GM23338 (cell line): ENCODE data around the gene SCAPER. TPM values are rescaled to one million over a fixed set of nuclear protein-coding genes. Genes with fewer than 3 reads are reported as not detected.

Experiments used
- ATAC-seq: fragments of 200-7000 bp; cut with Tn5 transposase; 3 replicates; pipeline ENCODE4 v1.9.1; 2020
- DNase-seq: peaks from one replicate; pipeline ENCODE4 v3.0.0-alpha.2; 2015; ENCODE audit warnings: low spot score
- H2AFZ ChIP-seq: fragments of 200-600 bp; sonication (generic); 2 replicates; pipeline ENCODE4 v1.8.0; 2016; ENCODE audit warnings: antibody characterized with exemption, mild to moderate bottlenecking, moderate library complexity
- H3F3A ChIP-seq: fragments of 200-600 bp; sonication (generic); replicated peaks from 2 replicates; pipeline ENCODE4 v1.8.0; 2017; ENCODE audit warnings: antibody characterized with exemption, mixed run types, low read depth
- H3K27ac ChIP-seq: fragments of 200-600 bp; sonication (generic); 2 replicates; pipeline ENCODE4 v1.6.1; 2016; ENCODE audit warnings: low read depth
- H3K27me3 ChIP-seq: fragments of 200-600 bp; sonication (generic); 2 replicates; pipeline ENCODE4 v1.8.0; 2016; ENCODE audit warnings: mild to moderate bottlenecking, mixed run types, moderate library complexity; ENCODE audit not compliant: insufficient read depth
- H3K36me3 ChIP-seq: fragments of 200-600 bp; sonication (generic); 2 replicates; pipeline ENCODE4 v1.8.0; 2016; ENCODE audit warnings: mild to moderate bottlenecking; ENCODE audit not compliant: insufficient read depth
- H3K4me1 ChIP-seq: fragments of 200-600 bp; sonication (generic); 2 replicates; pipeline ENCODE4 v1.8.0; 2016; ENCODE audit warnings: mild to moderate bottlenecking, moderate library complexity; ENCODE audit not compliant: insufficient read depth
- H3K4me2 ChIP-seq: fragments of 200-600 bp; sonication (generic); 2 replicates; pipeline ENCODE4 v1.7.1; 2017; ENCODE audit warnings: mixed run types
- H3K4me3 ChIP-seq: fragments of 200-600 bp; sonication (generic); 2 replicates; pipeline ENCODE4 v1.6.1; 2016; ENCODE audit warnings: mixed run types
- H3K79me2 ChIP-seq: fragments of 200-600 bp; sonication (generic); replicated peaks from 2 replicates; pipeline ENCODE4 v1.8.0; 2017; ENCODE audit warnings: mild to moderate bottlenecking; ENCODE audit not compliant: insufficient read depth
- H3K9me2 ChIP-seq: fragments of 200-600 bp; sonication (generic); 2 replicates; pipeline ENCODE4 v1.8.0; 2017; ENCODE audit not compliant: insufficient read depth
- H4K20me1 ChIP-seq: fragments of 200-600 bp; sonication (generic); replicated peaks from 2 replicates; pipeline ENCODE4 v1.8.0; 2017; ENCODE audit warnings: mild to moderate bottlenecking; ENCODE audit not compliant: insufficient read depth
- H3K27ac Mint-ChIP-seq: 2 replicates; pipeline ENCODE4 v1.8.0; 2020; ENCODE audit warnings: inconsistent platforms, mild to moderate bottlenecking, moderate library complexity, mixed read lengths
- H3K27me3 Mint-ChIP-seq: 3 replicates; pipeline ENCODE4 v1.8.0; 2022; ENCODE audit warnings: low read depth, mild to moderate bottlenecking, moderate library complexity, mixed read lengths, inconsistent platforms; ENCODE audit not compliant: insufficient read depth, poor library complexity
- H3K36me3 Mint-ChIP-seq: 3 replicates; pipeline ENCODE4 v1.8.0; 2021; ENCODE audit warnings: low read depth, mild to moderate bottlenecking, inconsistent platforms, moderate library complexity, mixed read lengths
- H3K4me1 Mint-ChIP-seq: 3 replicates; pipeline ENCODE4 v1.8.0; 2020; ENCODE audit warnings: mild to moderate bottlenecking, inconsistent platforms, mixed read lengths
- H3K4me3 Mint-ChIP-seq: 3 replicates; pipeline ENCODE4 v1.8.0; 2021; ENCODE audit warnings: moderate library complexity, mild to moderate bottlenecking, inconsistent platforms, mixed read lengths
- H3K9me3 Mint-ChIP-seq: 3 replicates; pipeline ENCODE4 v1.8.0; 2020; ENCODE audit warnings: moderate library complexity, mild to moderate bottlenecking, inconsistent platforms, mixed read lengths
- CREB1 ChIP-seq: fragments of 250-450 bp; sonication (Bioruptor Pico); IDR thresholded peaks from 2 replicates; pipeline ENCODE4 v1.5.0; 2020; ENCODE audit warnings: low read depth, mild to moderate bottlenecking, moderate library complexity
- EZH2 ChIP-seq: fragments of 200-600 bp; sonication (generic); IDR thresholded peaks from one replicate; pipeline ENCODE4 v1.8.0; 2017; ENCODE audit warnings: antibody characterized with exemption, mild to moderate bottlenecking, low read depth; ENCODE audit not compliant: unreplicated experiment
- EZH2phosphoT487 ChIP-seq: fragments of 200-600 bp; sonication (generic); IDR thresholded peaks from one replicate; pipeline ENCODE4 v1.8.1; 2018; ENCODE audit warnings: antibody characterized with exemption; ENCODE audit not compliant: unreplicated experiment
- NANOG ChIP-seq: IDR thresholded peaks from 2 replicates; pipeline ENCODE4 v1.6.1; 2016; ENCODE audit warnings: antibody characterized with exemption, borderline replicate concordance
- POLR2AphosphoS5 ChIP-seq: IDR thresholded peaks from 2 replicates; pipeline ENCODE4 v1.6.1; 2016; ENCODE audit warnings: antibody characterized with exemption, low read depth
- STAT1 ChIP-seq: IDR thresholded peaks from one replicate; pipeline ENCODE4 v1.6.1; 2016; ENCODE audit warnings: antibody characterized with exemption; ENCODE audit not compliant: unreplicated experiment
- ZNF114 ChIP-seq: fragments of 250-450 bp; sonication (Bioruptor Pico); IDR thresholded peaks from 2 replicates; pipeline ENCODE4 v1.5.0; 2020; ENCODE audit warnings: mild to moderate bottlenecking, moderate library complexity
- ZNF331 ChIP-seq: fragments of 250-450 bp; sonication (Bioruptor Pico); IDR thresholded peaks from 2 replicates; pipeline ENCODE4 v1.5.0; 2020; ENCODE audit warnings: low read depth, mild to moderate bottlenecking, moderate library complexity
- polyA plus RNA-seq: library from polyadenylated mRNA; unstranded; fragments of >200 nt; fragmentation: Nextera tagmentation; extraction: Ambion mirVana; gene quantifications from 2 replicates; pipeline ENCODE4 v1.2.1, GENCODE V29; 2016
- total RNA-seq: library from RNA; depleted of rRNA; stranded (reverse); fragments of >200 nt; shearing (Covaris generic); gene quantifications from 2 replicates; pipeline ENCODE4 v1.2.3, GENCODE V29; 2014
- TF ChIP-seq, protein P1 (sequence below), 2 experiments: fragments of 200-600 bp in 1 of 2; sonication (generic) in 1 of 2; conservative IDR thresholded peaks; 2 replicates each; pipeline versions ENCODE4 v1.5.1 to v1.6.1; 2016 to 2017; ENCODE audit warnings: antibody characterized with exemption in 2 of 2, low read depth in 2 of 2, mild to moderate bottlenecking in 2 of 2, moderate library complexity in 1 of 2
- TF ChIP-seq, protein P2 (sequence below): fragments of 250-450 bp; sonication (Bioruptor Pico); IDR thresholded peaks from 2 replicates; pipeline ENCODE4 v1.5.0; 2020; ENCODE audit warnings: mild to moderate bottlenecking, moderate library complexity

SCAPER gene
- total and polyA plus RNA-seq, 2 experiments from 2014 or later: 9.1 to 17.6 TPM

DNA sequence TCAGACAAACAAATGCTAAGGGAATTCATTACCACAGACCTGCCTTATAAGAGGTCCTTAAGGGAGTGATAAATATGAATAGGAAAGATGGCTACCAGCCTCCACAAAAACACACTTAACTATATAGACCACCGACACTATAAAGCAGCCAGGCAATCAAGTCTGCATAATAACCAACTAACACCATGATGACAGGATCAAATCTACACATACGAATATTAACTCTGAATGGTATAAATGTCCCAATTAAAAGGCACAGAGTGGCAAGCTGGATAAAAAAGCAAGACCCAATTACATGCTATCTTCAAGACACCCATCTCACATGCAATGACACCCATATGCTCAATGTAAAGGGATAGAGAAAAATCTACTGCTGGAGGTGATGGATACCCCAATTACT, 221.1 kb downstream of the SCAPER start:
- Mint-ChIP-seq H3K4me1 (no peaks in the 10 kb centered on the region), H3K36me3 (no peaks in the 10 kb centered on the region; the same call in 2 of the 3 replicates), H3K9me3 (0 out of 3 replicates have a peak, but pooled peaks cover 5% of the 10 kb centered on the region), H3K27me3 (no peaks in the 10 kb centered on the region), H3K4me3 (no peak overlapping the region), H3K27ac (no peak overlapping the region)
- Histone ChIP-seq H2AFZ (no peak overlapping the region), H3K4me1 (no peaks in the 10 kb centered on the region), H3K27ac (no peak overlapping the region), H3K27me3 (no peaks in the 10 kb centered on the region), H3K36me3 (no peaks in the 10 kb centered on the region), H3K79me2 (no peaks in the 10 kb centered on the region), H3F3A (no peaks in the 10 kb centered on the region), H3K4me3 (no peak overlapping the region), H3K4me2 (no peak overlapping the region), H3K9me2 (no peaks in the 10 kb centered on the region), H4K20me1 (no peaks in the 10 kb centered on the region)
- DNase-seq (no peak), ATAC-seq (no peak)
- TF ChIP-seq ZNF114: no peak
- TF ChIP-seq CREB1 (CRISPR knock-in tag): no peak
- no peak for TF ChIP-seq EZH2phosphoT487
- no peak for TF ChIP-seq EZH2
- no peak for TF ChIP-seq POLR2AphosphoS5
- TF ChIP-seq, protein P1, sequence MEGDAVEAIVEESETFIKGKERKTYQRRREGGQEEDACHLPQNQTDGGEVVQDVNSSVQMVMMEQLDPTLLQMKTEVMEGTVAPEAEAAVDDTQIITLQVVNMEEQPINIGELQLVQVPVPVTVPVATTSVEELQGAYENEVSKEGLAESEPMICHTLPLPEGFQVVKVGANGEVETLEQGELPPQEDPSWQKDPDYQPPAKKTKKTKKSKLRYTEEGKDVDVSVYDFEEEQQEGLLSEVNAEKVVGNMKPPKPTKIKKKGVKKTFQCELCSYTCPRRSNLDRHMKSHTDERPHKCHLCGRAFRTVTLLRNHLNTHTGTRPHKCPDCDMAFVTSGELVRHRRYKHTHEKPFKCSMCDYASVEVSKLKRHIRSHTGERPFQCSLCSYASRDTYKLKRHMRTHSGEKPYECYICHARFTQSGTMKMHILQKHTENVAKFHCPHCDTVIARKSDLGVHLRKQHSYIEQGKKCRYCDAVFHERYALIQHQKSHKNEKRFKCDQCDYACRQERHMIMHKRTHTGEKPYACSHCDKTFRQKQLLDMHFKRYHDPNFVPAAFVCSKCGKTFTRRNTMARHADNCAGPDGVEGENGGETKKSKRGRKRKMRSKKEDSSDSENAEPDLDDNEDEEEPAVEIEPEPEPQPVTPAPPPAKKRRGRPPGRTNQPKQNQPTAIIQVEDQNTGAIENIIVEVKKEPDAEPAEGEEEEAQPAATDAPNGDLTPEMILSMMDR (conservative IDR thresholded peaks at IDR 0.05; ENCODE audit: low read depth in 2 of 2): no peak
- no peak for TF ChIP-seq ZNF331
- TF ChIP-seq, protein P2, sequence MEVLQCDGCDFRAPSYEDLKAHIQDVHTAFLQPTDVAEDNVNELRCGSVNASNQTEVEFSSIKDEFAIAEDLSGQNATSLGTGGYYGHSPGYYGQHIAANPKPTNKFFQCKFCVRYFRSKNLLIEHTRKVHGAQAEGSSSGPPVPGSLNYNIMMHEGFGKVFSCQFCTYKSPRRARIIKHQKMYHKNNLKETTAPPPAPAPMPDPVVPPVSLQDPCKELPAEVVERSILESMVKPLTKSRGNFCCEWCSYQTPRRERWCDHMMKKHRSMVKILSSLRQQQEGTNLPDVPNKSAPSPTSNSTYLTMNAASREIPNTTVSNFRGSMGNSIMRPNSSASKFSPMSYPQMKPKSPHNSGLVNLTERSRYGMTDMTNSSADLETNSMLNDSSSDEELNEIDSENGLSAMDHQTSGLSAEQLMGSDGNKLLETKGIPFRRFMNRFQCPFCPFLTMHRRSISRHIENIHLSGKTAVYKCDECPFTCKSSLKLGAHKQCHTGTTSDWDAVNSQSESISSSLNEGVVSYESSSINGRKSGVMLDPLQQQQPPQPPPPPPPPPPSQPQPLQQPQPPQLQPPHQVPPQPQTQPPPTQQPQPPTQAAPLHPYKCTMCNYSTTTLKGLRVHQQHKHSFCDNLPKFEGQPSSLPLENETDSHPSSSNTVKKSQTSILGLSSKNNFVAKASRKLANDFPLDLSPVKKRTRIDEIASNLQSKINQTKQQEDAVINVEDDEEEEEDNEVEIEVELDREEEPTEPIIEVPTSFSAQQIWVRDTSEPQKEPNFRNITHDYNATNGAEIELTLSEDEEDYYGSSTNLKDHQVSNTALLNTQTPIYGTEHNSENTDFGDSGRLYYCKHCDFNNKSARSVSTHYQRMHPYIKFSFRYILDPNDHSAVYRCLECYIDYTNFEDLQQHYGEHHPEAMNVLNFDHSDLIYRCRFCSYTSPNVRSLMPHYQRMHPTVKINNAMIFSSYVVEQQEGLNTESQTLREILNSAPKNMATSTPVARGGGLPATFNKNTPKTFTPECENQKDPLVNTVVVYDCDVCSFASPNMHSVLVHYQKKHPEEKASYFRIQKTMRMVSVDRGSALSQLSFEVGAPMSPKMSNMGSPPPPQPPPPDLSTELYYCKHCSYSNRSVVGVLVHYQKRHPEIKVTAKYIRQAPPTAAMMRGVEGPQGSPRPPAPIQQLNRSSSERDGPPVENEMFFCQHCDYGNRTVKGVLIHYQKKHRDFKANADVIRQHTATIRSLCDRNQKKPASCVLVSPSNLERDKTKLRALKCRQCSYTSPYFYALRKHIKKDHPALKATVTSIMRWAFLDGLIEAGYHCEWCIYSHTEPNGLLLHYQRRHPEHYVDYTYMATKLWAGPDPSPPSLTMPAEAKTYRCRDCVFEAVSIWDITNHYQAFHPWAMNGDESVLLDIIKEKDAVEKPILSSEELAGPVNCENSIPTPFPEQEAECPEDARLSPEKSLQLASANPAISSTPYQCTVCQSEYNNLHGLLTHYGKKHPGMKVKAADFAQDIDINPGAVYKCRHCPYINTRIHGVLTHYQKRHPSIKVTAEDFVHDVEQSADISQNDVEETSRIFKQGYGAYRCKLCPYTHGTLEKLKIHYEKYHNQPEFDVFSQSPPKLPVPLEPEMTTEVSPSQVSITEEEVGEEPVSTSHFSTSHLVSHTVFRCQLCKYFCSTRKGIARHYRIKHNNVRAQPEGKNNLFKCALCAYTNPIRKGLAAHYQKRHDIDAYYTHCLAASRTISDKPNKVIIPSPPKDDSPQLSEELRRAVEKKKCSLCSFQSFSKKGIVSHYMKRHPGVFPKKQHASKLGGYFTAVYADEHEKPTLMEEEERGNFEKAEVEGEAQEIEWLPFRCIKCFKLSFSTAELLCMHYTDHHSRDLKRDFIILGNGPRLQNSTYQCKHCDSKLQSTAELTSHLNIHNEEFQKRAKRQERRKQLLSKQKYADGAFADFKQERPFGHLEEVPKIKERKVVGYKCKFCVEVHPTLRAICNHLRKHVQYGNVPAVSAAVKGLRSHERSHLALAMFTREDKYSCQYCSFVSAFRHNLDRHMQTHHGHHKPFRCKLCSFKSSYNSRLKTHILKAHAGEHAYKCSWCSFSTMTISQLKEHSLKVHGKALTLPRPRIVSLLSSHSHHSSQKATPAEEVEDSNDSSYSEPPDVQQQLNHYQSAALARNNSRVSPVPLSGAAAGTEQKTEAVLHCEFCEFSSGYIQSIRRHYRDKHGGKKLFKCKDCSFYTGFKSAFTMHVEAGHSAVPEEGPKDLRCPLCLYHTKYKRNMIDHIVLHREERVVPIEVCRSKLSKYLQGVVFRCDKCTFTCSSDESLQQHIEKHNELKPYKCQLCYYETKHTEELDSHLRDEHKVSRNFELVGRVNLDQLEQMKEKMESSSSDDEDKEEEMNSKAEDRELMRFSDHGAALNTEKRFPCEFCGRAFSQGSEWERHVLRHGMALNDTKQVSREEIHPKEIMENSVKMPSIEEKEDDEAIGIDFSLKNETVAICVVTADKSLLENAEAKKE: no peak
- no peak for TF ChIP-seq STAT1
- TF ChIP-seq NANOG: no peak
